Endothelial cell of umbilical vein (primary cell): Measurements from ENCODE around the gene TBPL1. TPM values are rescaled to one million over a fixed set of nuclear protein-coding genes. Genes with fewer than 3 reads are reported as not detected.

Experiments
- BruUV-seq: library from RNA; stranded (reverse); fragments of 400-500 nt; replicated peaks from 2 replicates; lab custom pipeline; 2021; lab: Mats Ljungman, UMichigan
- CTCF ChIA-PET: fragments of 300-600, 350-600 bp; sonication (Branson Sonifier 250); formaldehyde crosslinking; loops from one replicate; lab custom pipeline; 2021; ENCODE audit warnings: antibody characterized with exemption, inconsistent platforms; lab: Charles Lee
- POLR2A ChIA-PET: fragments of 300-600, 350-600 bp; sonication (Branson Sonifier 250); formaldehyde crosslinking; loops from one replicate; lab custom pipeline; 2021; ENCODE audit warnings: antibody characterized with exemption, inconsistent platforms; lab: Charles Lee
- DNase-seq: peaks from one replicate; pipeline ENCODE4 v3.0.0-alpha.2; 2011; ENCODE audit warnings: low read depth, low spot score
- FAIRE-seq: peaks from 2 replicates; lab custom pipeline; 2011; peaks lifted over from hg19 to GRCh38; lab: Jason Lieb, UNC
- H2AFZ ChIP-seq: 2 replicates; pipeline ENCODE4 v1.6.0; 2012; ENCODE audit warnings: low read depth, low read length, control low read depth, inconsistent platforms
- H3K27ac ChIP-seq: 2 replicates; pipeline ENCODE4 v1.5.1; 2011; ENCODE audit warnings: low read depth, mild to moderate bottlenecking, control low read depth, low read length, moderate library complexity; ENCODE audit not compliant: insufficient read depth
- H3K27me3 ChIP-seq, 2 experiments: 2 replicates each; pipeline versions ENCODE4 v1.6.0 to v1.6.1; 2011; ENCODE audit warnings: low read length in 2 of 2, mixed read lengths in 1 of 2; ENCODE audit not compliant: control insufficient read depth in 2 of 2, insufficient read depth in 2 of 2
- H3K36me3 ChIP-seq, 2 experiments: 2 replicates in 1 of 2; 3 replicates in 1 of 2; pipeline ENCODE4 v1.5.1; 2011; ENCODE audit warnings: low read length in 2 of 2, mild to moderate bottlenecking in 1 of 2, moderate library complexity in 1 of 2; ENCODE audit not compliant: control insufficient read depth in 2 of 2, insufficient read depth in 2 of 2; ENCODE audit errors: extremely low read depth in 1 of 2
- H3K4me1 ChIP-seq: 3 replicates; pipeline ENCODE4 v1.5.1; 2011; ENCODE audit warnings: mild to moderate bottlenecking, low read length; ENCODE audit not compliant: control insufficient read depth, insufficient read depth; ENCODE audit errors: extremely low read depth
- H3K4me2 ChIP-seq: 2 replicates; pipeline ENCODE4 v1.6.1; 2011; ENCODE audit warnings: low read length, control low read depth, mixed read lengths; ENCODE audit not compliant: insufficient read depth
- H3K4me3 ChIP-seq, 3 experiments: fragments of 200-600 bp in 1 of 3; sonication (generic), shearing (Covaris generic) in 1 of 3; replicated peaks in 1 of 3; 2 replicates each; pipeline ENCODE4 v1.5.1; 2011 to 2016; ENCODE audit warnings: control low read depth in 3 of 3, low read length in 3 of 3, mild to moderate bottlenecking in 2 of 3, inconsistent platforms in 1 of 3, low read depth in 1 of 3, moderate library complexity in 1 of 3; ENCODE audit not compliant: insufficient read depth in 1 of 3
- H3K79me2 ChIP-seq: 2 replicates; pipeline ENCODE4 v1.6.0; 2012; ENCODE audit warnings: low read length, inconsistent platforms; ENCODE audit not compliant: control insufficient read depth, insufficient read depth
- H3K9ac ChIP-seq: replicated peaks from 2 replicates; pipeline ENCODE3; 2011; ENCODE audit warnings: low read length, control low read depth; ENCODE audit not compliant: insufficient read depth; ENCODE audit errors: extremely low read depth
- H3K9me1 ChIP-seq: replicated peaks from 3 replicates; pipeline ENCODE4 v1.6.0; 2011; ENCODE audit warnings: mild to moderate bottlenecking, low read length; ENCODE audit not compliant: control insufficient read depth, insufficient read depth; ENCODE audit errors: extremely low read depth
- H3K9me3 ChIP-seq: replicated peaks from 2 replicates; pipeline ENCODE4 v1.5.1; 2012; ENCODE audit warnings: low read length, inconsistent platforms; ENCODE audit not compliant: control insufficient read depth, insufficient read depth
- H4K20me1 ChIP-seq: replicated peaks from 2 replicates; pipeline ENCODE3; 2011; ENCODE audit warnings: mild to moderate bottlenecking, low read length; ENCODE audit not compliant: control insufficient read depth, insufficient read depth; ENCODE audit errors: extremely low read depth
- EZH2 ChIP-seq: IDR thresholded peaks from 2 replicates; pipeline ENCODE4 v1.6.1; 2012; ENCODE audit warnings: borderline replicate concordance, low read depth, mild to moderate bottlenecking, moderate library complexity, low read length, inconsistent platforms; ENCODE audit not compliant: severe bottlenecking
- FOS ChIP-seq: IDR thresholded peaks from 2 replicates; pipeline ENCODE4 v1.6.1; 2011; ENCODE audit warnings: mild to moderate bottlenecking, low read length, moderate library complexity, borderline replicate concordance; ENCODE audit not compliant: insufficient read depth
- GATA2 ChIP-seq: IDR thresholded peaks from 2 replicates; pipeline ENCODE4 v1.7.0; 2011; ENCODE audit warnings: low read depth, mild to moderate bottlenecking, moderate library complexity, mixed read lengths, low read length; ENCODE audit not compliant: insufficient read length, insufficient read depth
- JUN ChIP-seq: IDR thresholded peaks from 2 replicates; pipeline ENCODE4 v1.6.1; 2011; ENCODE audit warnings: borderline replicate concordance, low read depth; ENCODE audit not compliant: insufficient read length, insufficient read depth
- MYC ChIP-seq: IDR thresholded peaks from one replicate; pipeline ENCODE4 v1.6.1; 2011; ENCODE audit warnings: mild to moderate bottlenecking, low read depth, low read length
- POLR2A ChIP-seq: IDR thresholded peaks from 2 replicates; pipeline ENCODE4 v1.6.1; 2012; ENCODE audit warnings: low read depth, mild to moderate bottlenecking, control low read depth, low read length
- POLR2AphosphoS5 ChIP-seq: IDR thresholded peaks from 2 replicates; pipeline ENCODE4 v1.6.1; 2012; ENCODE audit warnings: low read depth, mild to moderate bottlenecking, control low read depth, low read length, moderate library complexity; ENCODE audit not compliant: insufficient read depth
- dilution Hi-C: fragments of 300-500 bp; cut with MboI; formaldehyde crosslinking; loops from one replicate; pipeline ENCODE4 v1.15.0; 2019; ENCODE audit warnings: low sequenced_read_pairs; ENCODE audit not compliant: extremely low pct_ligation_motif_present
- intact Hi-C: fragments of 100-400 bp; cut with micrococcal nuclease; formaldehyde crosslinking; loops from one replicate; pipeline ENCODE4 v1.10.0; 2022
- polyA plus RNA-seq, 4 experiments: library from polyadenylated mRNA; depleted of rRNA in 3 of 4; stranded (reverse) in 3 of 4; unstranded in 1 of 4; fragments of >200 nt; gene quantifications; 2 replicates each; pipeline versions ENCODE4 v1.2.1 to v1.2.3, GENCODE V29; 2011 to 2012; ENCODE audit warnings: missing spikeins in 1 of 4
- total RNA-seq: library from RNA; stranded (reverse); gene quantifications from 2 replicates; pipeline ENCODE4 v1.2.3, GENCODE V29; 2021
- TF ChIP-seq, protein P1 (sequence below), 2 donors: IDR thresholded peaks; 1 replicate in 1 of 2; 2 replicates in 1 of 2; pipeline ENCODE4 v1.5.1; 2011; ENCODE audit warnings: low read length in 2 of 2, mild to moderate bottlenecking in 2 of 2, moderate library complexity in 2 of 2, control low read depth in 1 of 2, inconsistent platforms in 1 of 2, low read depth in 1 of 2; ENCODE audit not compliant: insufficient read depth in 1 of 2; ENCODE audit errors: extremely low read depth in 1 of 2
- TF ChIP-seq, protein P2 (sequence below): IDR thresholded peaks from 2 replicates; pipeline ENCODE4 v1.6.1; 2011; ENCODE audit not compliant: insufficient read depth, insufficient read length

Gene TBPL1
- total and polyA plus RNA-seq, 2 donors (not counting 3 experiments of a cell fraction or from before 2014, with no cell fraction given) = 19.6 to 31.2 TPM

DNA sequence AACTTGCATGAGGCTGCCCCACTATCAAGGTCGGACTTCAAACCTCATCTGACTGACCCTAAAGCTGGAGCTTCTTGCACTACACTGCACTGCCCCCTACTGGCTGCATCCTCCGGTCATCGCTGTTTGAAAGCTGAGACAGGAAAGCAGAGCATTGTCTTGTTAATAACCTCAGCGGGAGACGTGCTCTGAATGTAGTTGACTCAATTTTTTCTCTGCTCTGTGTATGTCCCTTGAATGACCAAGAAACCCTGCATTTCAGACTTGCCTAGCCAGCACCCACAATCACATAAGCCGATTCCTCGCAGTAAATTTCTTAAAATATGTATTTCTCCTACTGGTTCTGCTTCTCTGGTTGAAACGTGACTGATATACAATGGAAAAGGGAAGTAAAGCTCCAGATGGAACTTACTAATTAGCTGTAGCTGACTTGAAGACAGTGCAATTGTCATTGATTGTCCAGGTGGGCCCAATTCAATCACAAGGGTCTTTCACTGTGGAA lies 36.3 kb upstream of the TBPL1 start:
- Histone ChIP-seq H3K4me2 (no peak overlapping the region), H3K27ac (no peak overlapping the region), H4K20me1 (no peaks in the 10 kb centered on the region), H3K9me1 (no peaks in the 10 kb centered on the region), H3K9ac (no peak overlapping the region), H3K4me1 (no peaks in the 10 kb centered on the region), H3K36me3 (no peaks in the 10 kb centered on the region), H3K9me3 (no peaks in the 10 kb centered on the region), H3K4me3 (no peak overlapping the region), H3K27me3 (peaks cover 9 to 37% of the 10 kb centered on the region in 2 experiments), H3K79me2 (no peaks in the 10 kb centered on the region), H2AFZ (peak overlapping the region; percentile 35)
- no peak for TF ChIP-seq POLR2A
- TF ChIP-seq, protein P1, sequence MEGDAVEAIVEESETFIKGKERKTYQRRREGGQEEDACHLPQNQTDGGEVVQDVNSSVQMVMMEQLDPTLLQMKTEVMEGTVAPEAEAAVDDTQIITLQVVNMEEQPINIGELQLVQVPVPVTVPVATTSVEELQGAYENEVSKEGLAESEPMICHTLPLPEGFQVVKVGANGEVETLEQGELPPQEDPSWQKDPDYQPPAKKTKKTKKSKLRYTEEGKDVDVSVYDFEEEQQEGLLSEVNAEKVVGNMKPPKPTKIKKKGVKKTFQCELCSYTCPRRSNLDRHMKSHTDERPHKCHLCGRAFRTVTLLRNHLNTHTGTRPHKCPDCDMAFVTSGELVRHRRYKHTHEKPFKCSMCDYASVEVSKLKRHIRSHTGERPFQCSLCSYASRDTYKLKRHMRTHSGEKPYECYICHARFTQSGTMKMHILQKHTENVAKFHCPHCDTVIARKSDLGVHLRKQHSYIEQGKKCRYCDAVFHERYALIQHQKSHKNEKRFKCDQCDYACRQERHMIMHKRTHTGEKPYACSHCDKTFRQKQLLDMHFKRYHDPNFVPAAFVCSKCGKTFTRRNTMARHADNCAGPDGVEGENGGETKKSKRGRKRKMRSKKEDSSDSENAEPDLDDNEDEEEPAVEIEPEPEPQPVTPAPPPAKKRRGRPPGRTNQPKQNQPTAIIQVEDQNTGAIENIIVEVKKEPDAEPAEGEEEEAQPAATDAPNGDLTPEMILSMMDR (IDR thresholded peaks at IDR 0.05; ENCODE audit: extremely low read depth in 1 of 2, insufficient read depth in 1 of 2, low read depth in 1 of 2, low read length in 2 of 2) = peak; percentile 89 to 90
- ChIA-PET POLR2A (no interaction called here), CTCF (interaction anchor here (0.6 to 5.3 kb wide), 66 partner anchors 8 to 1637 kb away, joined by 3 to 298 read pairs (median 4); no protein-coding TSS in a partner anchor)
- FAIRE-seq = peak; percentile 95
- BruUV-seq = no TSS peak
- dilution Hi-C loops = no loop called here
- peak; percentile 83 for DNase-seq
- intact Hi-C loops = loop anchor here (1.0 to 10.0 kb wide), 6 partner anchors 79 to 1384 kb away; no protein-coding TSS in a partner anchor

DNA sequence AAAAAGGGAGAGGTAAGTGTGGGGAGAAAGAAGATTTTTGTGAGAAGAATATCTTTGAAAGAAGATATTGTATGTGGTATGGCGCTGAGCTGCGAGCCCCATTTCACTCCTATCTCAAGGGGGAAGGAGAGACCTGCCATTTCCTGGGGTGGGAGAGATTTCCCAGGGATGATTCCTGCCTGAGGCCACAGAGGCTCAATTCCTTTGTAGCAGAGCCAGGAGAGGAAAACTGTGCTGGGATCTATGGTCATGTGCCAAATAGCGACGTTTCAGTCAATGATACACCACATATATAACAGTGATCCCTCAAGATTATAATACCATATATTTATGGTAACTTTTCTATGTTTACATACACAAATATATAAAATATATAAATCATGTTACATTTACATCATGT lies 35.2 kb upstream of the TBPL1 start:
- Histone ChIP-seq H3K9me1 (no peaks in the 10 kb centered on the region), H3K4me2 (no peak overlapping the region), H3K9ac (no peak overlapping the region), H3K27ac (no peak overlapping the region), H3K4me3 (no peak overlapping the region), H3K4me1 (no peaks in the 10 kb centered on the region), H4K20me1 (no peaks in the 10 kb centered on the region), H3K36me3 (no peaks in the 10 kb centered on the region), H3K27me3 (peaks cover 9 to 32% of the 10 kb centered on the region in 2 experiments), H3K9me3 (no peaks in the 10 kb centered on the region), H2AFZ (no peak overlapping the region), H3K79me2 (no peaks in the 10 kb centered on the region)
- TF ChIP-seq POLR2A (no peak), MYC (no peak), EZH2 (no peak), JUN (no peak), GATA2 (no peak), POLR2AphosphoS5 (no peak), FOS (no peak)
- TF ChIP-seq, protein P1 (IDR thresholded peaks at IDR 0.05; ENCODE audit: extremely low read depth in 1 of 2, insufficient read depth in 1 of 2, low read depth in 1 of 2, low read length in 2 of 2) = no peak
- TF ChIP-seq, protein P2, sequence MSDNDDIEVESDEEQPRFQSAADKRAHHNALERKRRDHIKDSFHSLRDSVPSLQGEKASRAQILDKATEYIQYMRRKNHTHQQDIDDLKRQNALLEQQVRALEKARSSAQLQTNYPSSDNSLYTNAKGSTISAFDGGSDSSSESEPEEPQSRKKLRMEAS = no peak
- FAIRE-seq = no peak
- intact Hi-C loops = loop anchor here (2.0 to 10.0 kb wide), 4 partner anchors 733 to 1385 kb away; no protein-coding TSS in a partner anchor
- BruUV-seq = no TSS peak
- ChIA-PET CTCF (interaction anchor here (1.1 to 5.3 kb wide), 24 partner anchors 9 to 1387 kb away, joined by 3 to 298 read pairs (median 8); no protein-coding TSS in a partner anchor), POLR2A (no interaction called here)
- dilution Hi-C loops = no loop called here
- no peak for DNase-seq
